ENCODE measurements around the gene RESF1.
A peak's percentile ranks its signal among the peaks of the same experiment; 100 is the strongest.
"Not testable (repeated sequence)": the region's sequence is repeated elsewhere in the genome, so short reads cannot be mapped to it uniquely, and the experiment has no call there.

Gene RESF1

GRCh38 chr12:31959161-31959700, at the start of gene RESF1:
RESF1 (plus strand) TSS chr12:31959415; CDS start chr12:31980956, 21,541 bp downstream.
- no peak for TF ChIP-seq ZNF274 (IDR thresholded peaks at IDR 0.05; ENCODE audit: low read depth, low read length)
- H3K4me3 ChIP-seq (ENCODE audit: low read length) = peak within 1 kb of the TSS; percentile 91

- TF ChIP-seq ZNF274 (IDR thresholded peaks at IDR 0.05; ENCODE audit: low read depth, low read length) = no peak
- no peak overlapping the region for H3K4me3 ChIP-seq (ENCODE audit: low read length)
These were observed 44.3 kb upstream of the RESF1 start for GRCh38 chr12:31914927-31915326.

DNA sequence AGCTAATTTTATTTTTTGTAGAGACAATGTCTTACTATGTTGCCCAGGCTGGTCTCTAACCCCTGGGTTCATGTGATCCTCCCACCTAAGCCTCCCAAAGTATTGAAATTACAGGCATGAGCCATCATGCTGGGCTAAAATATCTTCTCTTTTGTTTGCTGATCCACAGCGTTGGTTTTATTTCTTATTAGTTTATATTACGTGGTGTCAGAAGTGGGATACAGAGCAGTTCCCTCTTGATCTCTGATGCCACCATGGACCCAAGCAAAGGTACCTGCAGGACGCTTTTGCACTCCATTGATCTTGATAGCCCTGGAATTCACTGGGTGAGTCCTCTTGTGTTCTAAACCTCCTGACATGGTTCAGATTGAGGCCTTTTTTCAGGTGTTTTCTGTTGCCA, 43.8 kb upstream of the RESF1 start:
- no peak overlapping the region for H3K4me3 ChIP-seq (ENCODE audit: low read length)
- TF ChIP-seq ZNF274 (IDR thresholded peaks at IDR 0.05; ENCODE audit: low read depth, low read length) = no peak

DNA sequence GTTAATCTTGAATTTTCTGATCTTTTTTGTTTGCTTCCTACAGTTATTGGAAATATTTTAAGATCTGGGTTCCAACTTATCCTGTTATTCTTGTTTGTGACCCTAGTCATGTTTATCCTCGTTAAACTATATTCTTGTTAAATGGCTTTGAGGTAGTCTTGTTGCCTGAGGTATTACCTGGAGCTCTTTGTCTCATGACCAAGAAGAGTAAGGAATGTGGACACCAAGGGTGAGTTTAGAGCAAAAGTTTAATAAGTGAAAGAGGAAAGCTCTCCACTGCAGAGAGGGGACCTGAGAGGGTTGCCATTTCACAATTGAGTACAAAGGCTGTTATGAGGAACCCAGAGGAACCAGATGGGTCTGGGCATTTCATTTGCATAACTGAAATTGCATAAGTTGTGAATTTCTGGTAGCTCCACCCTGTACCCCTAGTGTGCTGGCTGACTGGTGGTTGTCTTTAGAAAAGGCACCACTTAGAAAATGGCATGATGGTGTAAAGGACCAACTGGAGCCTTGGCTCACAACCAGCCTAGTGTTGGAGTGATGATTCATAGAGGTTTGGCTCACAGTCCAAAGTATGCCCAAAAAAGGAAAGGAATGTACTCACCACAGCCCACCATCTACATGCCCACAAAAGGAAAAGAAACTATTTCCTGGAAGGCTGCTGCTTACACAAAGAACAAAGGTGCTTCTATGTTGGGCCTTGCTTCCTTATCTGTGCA, 36.7 kb upstream of the RESF1 start:
- no peak for TF ChIP-seq ZNF274 (IDR thresholded peaks at IDR 0.05; ENCODE audit: low read depth, low read length)
- no peak overlapping the region for H3K4me3 ChIP-seq (ENCODE audit: low read length)

GRCh38 chr12:31923063-31923412, 36.2 kb upstream of the RESF1 start:
- TF ChIP-seq ZNF274 (IDR thresholded peaks at IDR 0.05; ENCODE audit: low read depth, low read length) = no peak
- H3K4me3 ChIP-seq (ENCODE audit: low read length) = no peak overlapping the region

DNA sequence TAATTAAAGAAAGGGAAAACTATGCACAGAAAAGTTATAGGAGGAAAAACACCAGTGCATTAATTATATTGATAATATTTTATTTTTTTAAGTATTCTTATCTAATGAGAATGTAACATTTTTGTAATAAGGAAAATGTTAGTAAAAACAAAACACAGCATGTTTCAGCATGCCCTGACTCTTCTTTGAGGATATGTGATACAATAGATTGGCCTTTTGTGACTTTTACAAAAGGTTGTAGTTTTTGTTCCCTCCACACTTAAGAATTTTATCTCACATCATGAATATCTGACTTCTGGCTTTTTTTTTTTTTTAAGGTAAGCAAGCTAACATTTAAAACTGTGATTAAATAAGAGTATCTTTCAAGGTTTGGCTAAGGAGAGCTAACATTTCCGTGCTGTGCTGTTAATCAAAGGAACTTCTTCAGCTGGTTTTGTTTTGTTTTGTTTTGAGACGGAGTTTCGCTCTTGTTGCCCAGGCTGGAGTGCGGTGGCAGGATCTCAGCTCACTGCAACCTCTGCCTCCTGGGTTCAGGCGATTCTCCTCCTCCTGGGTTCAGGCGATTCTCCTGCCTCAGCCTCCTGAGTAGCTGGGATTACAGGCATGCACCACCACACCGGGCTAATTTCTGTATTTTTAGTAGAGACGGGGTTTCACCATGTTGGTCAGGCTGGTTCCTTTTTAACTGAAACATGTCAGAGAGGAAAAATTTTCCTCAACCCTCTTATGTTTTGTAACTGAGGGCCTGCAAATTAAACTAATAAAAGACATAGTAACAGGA, 30.8 kb upstream of the RESF1 start:
- H3K4me3 ChIP-seq (ENCODE audit: low read length) = no peak overlapping the region
- TF ChIP-seq ZNF274 (IDR thresholded peaks at IDR 0.05; ENCODE audit: low read depth, low read length) = no peak

GRCh38 chr12:31929027-31929526, 30.1 kb upstream of the RESF1 start:
- no peak for TF ChIP-seq ZNF274 (IDR thresholded peaks at IDR 0.05; ENCODE audit: low read depth, low read length)
- H3K4me3 ChIP-seq (ENCODE audit: low read length) = no peak overlapping the region

DNA sequence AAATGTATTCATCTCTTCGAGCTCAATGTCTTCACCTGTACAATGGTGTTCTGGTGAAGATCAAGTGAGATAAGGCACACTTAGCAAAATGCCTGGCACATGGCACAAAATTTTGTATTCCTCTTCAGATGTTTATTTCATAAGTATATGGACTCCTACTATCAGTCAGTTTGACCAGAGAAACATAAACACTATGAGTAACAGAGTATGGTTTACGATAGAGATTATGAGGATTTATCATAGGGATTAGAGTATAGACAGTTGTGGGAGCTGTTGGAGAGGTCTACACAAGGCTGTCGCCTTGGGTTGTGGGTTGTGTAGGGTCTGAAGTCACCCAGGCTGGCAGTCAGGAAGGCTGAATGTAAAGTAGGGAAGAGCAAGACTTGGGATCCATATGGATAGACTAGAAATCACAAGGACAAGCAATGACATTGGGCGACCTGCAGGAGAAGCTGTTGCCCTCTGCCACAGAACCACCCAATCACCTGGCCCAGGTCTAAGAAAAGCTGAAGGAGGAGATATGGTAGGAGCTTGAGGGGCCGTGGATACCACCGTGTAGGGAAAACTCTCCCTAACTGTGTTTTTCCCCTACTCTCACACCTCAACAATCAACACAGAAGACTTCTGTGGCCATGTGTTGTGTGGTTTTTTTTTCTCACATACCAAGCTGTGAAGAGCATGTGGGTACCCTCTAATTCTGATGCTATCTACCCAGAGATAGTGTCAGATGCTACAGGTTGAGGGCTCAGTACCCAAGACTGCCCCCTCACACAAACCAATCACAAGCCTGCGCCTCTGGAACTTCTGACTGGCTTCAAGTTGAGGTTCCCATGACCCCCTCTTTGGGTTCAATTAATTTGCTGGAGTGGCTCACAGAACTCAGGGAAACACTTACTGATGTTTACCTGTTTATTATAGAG, 27.2 kb upstream of the RESF1 start:
- no peak overlapping the region for H3K4me3 ChIP-seq (ENCODE audit: low read length)
- TF ChIP-seq ZNF274 (IDR thresholded peaks at IDR 0.05; ENCODE audit: low read depth, low read length) = no peak

GRCh38 chr12:31944299-31944698, 14.9 kb upstream of the RESF1 start:
- no peak overlapping the region for H3K4me3 ChIP-seq (ENCODE audit: low read length)
- TF ChIP-seq ZNF274 (IDR thresholded peaks at IDR 0.05; ENCODE audit: low read depth, low read length) = no peak

- TF ChIP-seq ZNF274 (IDR thresholded peaks at IDR 0.05; ENCODE audit: low read depth, low read length) = no peak
- no peak overlapping the region for H3K4me3 ChIP-seq (ENCODE audit: low read length)
These were observed 11.2 kb upstream of the RESF1 start for GRCh38 chr12:31947971-31948370.

DNA sequence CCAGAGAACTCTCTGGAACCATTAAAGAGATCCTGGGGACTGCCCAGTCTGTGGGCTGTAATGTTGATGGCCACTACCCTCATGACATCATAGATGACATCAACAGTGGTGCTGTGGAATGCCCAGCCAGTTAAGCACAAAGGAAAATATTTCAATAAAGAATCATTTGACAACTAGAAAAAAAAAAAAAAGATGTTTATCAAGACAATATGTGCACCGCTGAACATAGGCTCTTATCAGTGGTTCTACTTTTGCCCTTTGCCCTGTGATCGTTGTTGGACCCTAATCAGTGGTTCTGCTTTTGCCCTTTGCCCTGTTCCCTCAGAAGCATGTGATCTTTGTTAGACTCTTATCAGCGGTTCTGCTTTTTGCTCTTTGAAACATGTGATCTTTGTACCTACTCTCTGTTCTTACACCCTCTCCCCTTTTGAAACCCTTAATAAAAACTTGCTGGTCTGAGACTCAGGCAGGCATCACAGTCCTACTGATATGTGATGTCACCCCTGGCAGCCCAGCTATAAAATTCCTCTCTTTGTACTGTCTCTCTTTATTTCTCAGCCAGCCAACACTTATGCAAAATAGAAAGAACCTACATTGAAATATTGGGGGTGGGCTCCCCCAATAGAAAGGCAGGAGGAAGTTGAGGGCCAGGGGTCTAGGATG, 10.4 kb upstream of the RESF1 start:
- H3K4me3 ChIP-seq (ENCODE audit: low read length) = not testable (repeated sequence)

GRCh38 chr12:31950088-31950487, 9.1 kb upstream of the RESF1 start:
- no peak overlapping the region for H3K4me3 ChIP-seq (ENCODE audit: low read length)
- TF ChIP-seq ZNF274 (IDR thresholded peaks at IDR 0.05; ENCODE audit: low read depth, low read length) = no peak

DNA sequence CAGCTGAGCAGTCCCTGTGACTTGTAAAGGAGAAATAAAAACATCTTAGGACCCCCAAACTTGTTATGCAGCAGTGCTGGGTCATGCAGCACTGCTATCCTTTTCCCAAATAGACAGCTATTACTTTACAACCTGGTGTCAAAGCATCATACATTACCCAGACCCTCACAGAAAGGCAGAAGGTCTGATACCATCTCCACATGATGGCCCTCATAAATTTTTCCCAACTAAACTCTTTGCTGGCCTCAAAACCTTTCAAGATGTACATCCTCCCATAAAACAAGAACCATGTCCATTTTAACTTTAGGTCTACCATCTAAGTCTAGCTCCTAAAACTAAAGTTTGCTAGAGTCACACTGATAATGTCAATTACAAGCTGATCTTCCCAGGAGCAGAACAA, 8.7 kb upstream of the RESF1 start:
- 0 out of 2 replicates have a peak, but pooled peaks have one; percentile 30 for TF ChIP-seq ZNF274 (IDR thresholded peaks at IDR 0.05; ENCODE audit: low read depth, low read length)

More for the DNA sequence above, 8.7 kb upstream of the RESF1 start:
- H3K4me3 ChIP-seq (ENCODE audit: low read length) = no peak overlapping the region

Measured in GM08714 (cell line).